GM23338 (cell line): ENCODE data around the gene ECE1. TPM values are rescaled to one million over a fixed set of nuclear protein-coding genes. Genes with fewer than 3 reads are reported as not detected.

ENCODE experiments used
- ATAC-seq: fragments of 200-7000 bp; cut with Tn5 transposase; 3 replicates; pipeline ENCODE4 v1.9.1; 2020
- DNase-seq: peaks from one replicate; pipeline ENCODE4 v3.0.0-alpha.2; 2015; ENCODE audit warnings: low spot score
- H2AFZ ChIP-seq: fragments of 200-600 bp; sonication (generic); 2 replicates; pipeline ENCODE4 v1.8.0; 2016; ENCODE audit warnings: antibody characterized with exemption, mild to moderate bottlenecking, moderate library complexity
- H3F3A ChIP-seq: fragments of 200-600 bp; sonication (generic); replicated peaks from 2 replicates; pipeline ENCODE4 v1.8.0; 2017; ENCODE audit warnings: antibody characterized with exemption, mixed run types, low read depth
- H3K27ac ChIP-seq: fragments of 200-600 bp; sonication (generic); 2 replicates; pipeline ENCODE4 v1.6.1; 2016; ENCODE audit warnings: low read depth
- H3K27me3 ChIP-seq: fragments of 200-600 bp; sonication (generic); 2 replicates; pipeline ENCODE4 v1.8.0; 2016; ENCODE audit warnings: mild to moderate bottlenecking, mixed run types, moderate library complexity; ENCODE audit not compliant: insufficient read depth
- H3K36me3 ChIP-seq: fragments of 200-600 bp; sonication (generic); 2 replicates; pipeline ENCODE4 v1.8.0; 2016; ENCODE audit warnings: mild to moderate bottlenecking; ENCODE audit not compliant: insufficient read depth
- H3K4me1 ChIP-seq: fragments of 200-600 bp; sonication (generic); 2 replicates; pipeline ENCODE4 v1.8.0; 2016; ENCODE audit warnings: mild to moderate bottlenecking, moderate library complexity; ENCODE audit not compliant: insufficient read depth
- H3K4me2 ChIP-seq: fragments of 200-600 bp; sonication (generic); 2 replicates; pipeline ENCODE4 v1.7.1; 2017; ENCODE audit warnings: mixed run types
- H3K4me3 ChIP-seq: fragments of 200-600 bp; sonication (generic); 2 replicates; pipeline ENCODE4 v1.6.1; 2016; ENCODE audit warnings: mixed run types
- H3K79me2 ChIP-seq: fragments of 200-600 bp; sonication (generic); replicated peaks from 2 replicates; pipeline ENCODE4 v1.8.0; 2017; ENCODE audit warnings: mild to moderate bottlenecking; ENCODE audit not compliant: insufficient read depth
- H3K9me2 ChIP-seq: fragments of 200-600 bp; sonication (generic); 2 replicates; pipeline ENCODE4 v1.8.0; 2017; ENCODE audit not compliant: insufficient read depth
- H4K20me1 ChIP-seq: fragments of 200-600 bp; sonication (generic); replicated peaks from 2 replicates; pipeline ENCODE4 v1.8.0; 2017; ENCODE audit warnings: mild to moderate bottlenecking; ENCODE audit not compliant: insufficient read depth
- H3K27ac Mint-ChIP-seq: 2 replicates; pipeline ENCODE4 v1.8.0; 2020; ENCODE audit warnings: inconsistent platforms, mild to moderate bottlenecking, moderate library complexity, mixed read lengths
- H3K27me3 Mint-ChIP-seq: 3 replicates; pipeline ENCODE4 v1.8.0; 2022; ENCODE audit warnings: low read depth, mild to moderate bottlenecking, moderate library complexity, mixed read lengths, inconsistent platforms; ENCODE audit not compliant: insufficient read depth, poor library complexity
- H3K36me3 Mint-ChIP-seq: 3 replicates; pipeline ENCODE4 v1.8.0; 2021; ENCODE audit warnings: low read depth, mild to moderate bottlenecking, inconsistent platforms, moderate library complexity, mixed read lengths
- H3K4me1 Mint-ChIP-seq: 3 replicates; pipeline ENCODE4 v1.8.0; 2020; ENCODE audit warnings: mild to moderate bottlenecking, inconsistent platforms, mixed read lengths
- H3K4me3 Mint-ChIP-seq: 3 replicates; pipeline ENCODE4 v1.8.0; 2021; ENCODE audit warnings: moderate library complexity, mild to moderate bottlenecking, inconsistent platforms, mixed read lengths
- H3K9me3 Mint-ChIP-seq: 3 replicates; pipeline ENCODE4 v1.8.0; 2020; ENCODE audit warnings: moderate library complexity, mild to moderate bottlenecking, inconsistent platforms, mixed read lengths
- EZH2phosphoT487 ChIP-seq: fragments of 200-600 bp; sonication (generic); IDR thresholded peaks from one replicate; pipeline ENCODE4 v1.8.1; 2018; ENCODE audit warnings: antibody characterized with exemption; ENCODE audit not compliant: unreplicated experiment
- JUNB ChIP-seq: IDR thresholded peaks from one replicate; pipeline ENCODE4 v1.6.1; 2016; ENCODE audit warnings: antibody characterized with exemption; ENCODE audit not compliant: unreplicated experiment
- NANOG ChIP-seq: IDR thresholded peaks from 2 replicates; pipeline ENCODE4 v1.6.1; 2016; ENCODE audit warnings: antibody characterized with exemption, borderline replicate concordance
- STAT1 ChIP-seq: IDR thresholded peaks from one replicate; pipeline ENCODE4 v1.6.1; 2016; ENCODE audit warnings: antibody characterized with exemption; ENCODE audit not compliant: unreplicated experiment
- ZNF331 ChIP-seq: fragments of 250-450 bp; sonication (Bioruptor Pico); IDR thresholded peaks from 2 replicates; pipeline ENCODE4 v1.5.0; 2020; ENCODE audit warnings: low read depth, mild to moderate bottlenecking, moderate library complexity
- polyA plus RNA-seq: library from polyadenylated mRNA; unstranded; fragments of >200 nt; fragmentation: Nextera tagmentation; extraction: Ambion mirVana; gene quantifications from 2 replicates; pipeline ENCODE4 v1.2.1, GENCODE V29; 2016
- total RNA-seq: library from RNA; depleted of rRNA; stranded (reverse); fragments of >200 nt; shearing (Covaris generic); gene quantifications from 2 replicates; pipeline ENCODE4 v1.2.3, GENCODE V29; 2014
- TF ChIP-seq, protein P1 (sequence below), 2 experiments: fragments of 200-600 bp in 1 of 2; sonication (generic) in 1 of 2; conservative IDR thresholded peaks; 2 replicates each; pipeline versions ENCODE4 v1.5.1 to v1.6.1; 2016 to 2017; ENCODE audit warnings: antibody characterized with exemption in 2 of 2, low read depth in 2 of 2, mild to moderate bottlenecking in 2 of 2, moderate library complexity in 1 of 2
- TF ChIP-seq, protein P2 (sequence below): IDR thresholded peaks from one replicate; pipeline ENCODE4 v1.6.1; 2018; ENCODE audit warnings: antibody characterized with exemption; ENCODE audit not compliant: unreplicated experiment
- TF ChIP-seq, protein P3 (sequence below): fragments of 250-450 bp; sonication (Bioruptor Pico); IDR thresholded peaks from 2 replicates; pipeline ENCODE4 v1.5.0; 2020; ENCODE audit warnings: mild to moderate bottlenecking, moderate library complexity

Gene ECE1
- total and polyA plus RNA-seq, 2 experiments from 2014 or later = 11.0 to 45.0 TPM

DNA sequence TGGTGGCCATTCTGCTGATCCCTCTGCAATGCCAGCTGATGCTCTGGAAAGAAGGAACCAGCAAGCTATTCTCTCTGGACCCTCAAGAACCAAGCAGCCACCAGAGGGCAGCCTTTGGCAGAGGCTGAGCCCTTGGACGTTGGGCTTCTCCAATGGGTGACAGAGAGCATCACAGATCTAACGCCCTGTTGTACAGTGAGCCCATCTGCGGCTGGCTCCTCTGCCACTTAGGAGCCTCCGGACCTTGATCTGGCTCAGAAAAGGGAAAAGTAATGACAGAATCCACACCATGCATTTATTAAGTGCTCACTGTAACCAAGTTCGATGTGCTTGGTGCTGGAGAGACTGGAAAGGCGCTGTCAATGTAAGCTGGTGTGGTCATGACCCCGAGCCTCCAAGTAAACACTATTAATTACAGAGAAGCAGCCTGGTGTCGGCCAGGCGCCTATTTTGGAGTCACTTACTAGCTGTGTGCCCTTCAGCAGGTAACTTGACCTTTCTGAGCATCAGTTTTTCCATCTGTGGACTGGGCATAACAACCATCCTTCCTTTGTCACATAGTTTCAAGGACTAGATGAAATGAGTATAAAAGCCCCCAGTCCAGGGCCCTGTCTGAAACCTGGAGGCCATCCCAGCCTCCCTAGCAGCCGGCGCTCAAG lies 34.9 kb downstream of the ECE1 start:
- H3F3A ChIP-seq = 0 out of 2 replicates have a peak, but pooled peaks cover 5% of the 10 kb centered on the region
- ATAC-seq (peak; percentile 99), DNase-seq (peak; percentile 97)
- no peak overlapping the region for H3K27ac ChIP-seq
- H3K4me3 ChIP-seq = no peak overlapping the region
- no peaks in the 10 kb centered on the region for H3K36me3 ChIP-seq
- Mint-ChIP-seq H3K27me3 (peaks cover 3% of the 10 kb centered on the region), H3K4me1 (no peaks in the 10 kb centered on the region), H3K4me3 (no peak overlapping the region), H3K36me3 (peaks cover 10% of the 10 kb centered on the region), H3K9me3 (no peaks in the 10 kb centered on the region), H3K27ac (no peak overlapping the region)
- H3K4me2 ChIP-seq = no peak overlapping the region
- no peak overlapping the region for H2AFZ ChIP-seq
- no peaks in the 10 kb centered on the region for H3K9me2 ChIP-seq
- H4K20me1 ChIP-seq = no peaks in the 10 kb centered on the region
- H3K27me3 ChIP-seq = no peaks in the 10 kb centered on the region
- H3K4me1 ChIP-seq = no peaks in the 10 kb centered on the region
- TF ChIP-seq EZH2phosphoT487 = no peak
- TF ChIP-seq, protein P1, sequence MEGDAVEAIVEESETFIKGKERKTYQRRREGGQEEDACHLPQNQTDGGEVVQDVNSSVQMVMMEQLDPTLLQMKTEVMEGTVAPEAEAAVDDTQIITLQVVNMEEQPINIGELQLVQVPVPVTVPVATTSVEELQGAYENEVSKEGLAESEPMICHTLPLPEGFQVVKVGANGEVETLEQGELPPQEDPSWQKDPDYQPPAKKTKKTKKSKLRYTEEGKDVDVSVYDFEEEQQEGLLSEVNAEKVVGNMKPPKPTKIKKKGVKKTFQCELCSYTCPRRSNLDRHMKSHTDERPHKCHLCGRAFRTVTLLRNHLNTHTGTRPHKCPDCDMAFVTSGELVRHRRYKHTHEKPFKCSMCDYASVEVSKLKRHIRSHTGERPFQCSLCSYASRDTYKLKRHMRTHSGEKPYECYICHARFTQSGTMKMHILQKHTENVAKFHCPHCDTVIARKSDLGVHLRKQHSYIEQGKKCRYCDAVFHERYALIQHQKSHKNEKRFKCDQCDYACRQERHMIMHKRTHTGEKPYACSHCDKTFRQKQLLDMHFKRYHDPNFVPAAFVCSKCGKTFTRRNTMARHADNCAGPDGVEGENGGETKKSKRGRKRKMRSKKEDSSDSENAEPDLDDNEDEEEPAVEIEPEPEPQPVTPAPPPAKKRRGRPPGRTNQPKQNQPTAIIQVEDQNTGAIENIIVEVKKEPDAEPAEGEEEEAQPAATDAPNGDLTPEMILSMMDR (conservative IDR thresholded peaks at IDR 0.05; ENCODE audit: low read depth in 2 of 2) = peak; percentile 87 to 99
- no peaks in the 10 kb centered on the region for H3K79me2 ChIP-seq

DNA sequence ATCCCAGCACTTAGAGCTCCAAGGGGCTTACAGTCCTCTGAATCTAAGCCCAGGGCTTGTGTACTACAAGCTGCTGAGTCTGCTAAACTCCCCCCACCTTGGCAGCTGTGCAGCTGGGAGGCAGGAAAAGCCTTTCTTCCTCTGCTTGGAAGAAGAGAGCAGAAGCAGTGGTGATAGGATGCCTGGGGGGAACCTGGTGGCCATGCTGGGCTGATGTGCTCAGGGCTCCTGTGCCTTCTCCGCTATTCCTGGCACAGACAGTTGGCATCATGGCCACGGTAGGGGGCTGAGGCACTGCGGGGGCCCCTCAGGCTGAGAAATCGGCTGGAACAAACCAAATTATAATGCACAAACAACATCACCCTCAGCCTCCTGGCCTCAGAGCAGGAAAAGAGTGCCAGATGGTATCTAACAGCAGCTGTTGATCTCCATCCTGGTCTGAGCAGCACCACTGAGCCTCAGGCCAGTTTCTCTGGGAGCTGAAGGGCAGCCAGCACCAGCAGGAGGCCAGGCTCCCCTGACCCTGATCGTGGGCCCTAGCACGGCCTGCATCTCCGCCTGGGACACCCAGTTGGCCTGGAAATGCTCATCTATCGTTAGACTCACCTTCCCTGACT lies 35.8 kb downstream of the ECE1 start:
- DNase-seq (no peak), ATAC-seq (no peak)
- Mint-ChIP-seq H3K9me3 (no peaks in the 10 kb centered on the region), H3K27ac (no peak overlapping the region), H3K27me3 (peaks cover 3% of the 10 kb centered on the region), H3K36me3 (peaks cover 3% of the 10 kb centered on the region), H3K4me1 (no peaks in the 10 kb centered on the region), H3K4me3 (no peak overlapping the region)
- Histone ChIP-seq H2AFZ (no peak overlapping the region), H3K4me3 (no peak overlapping the region), H3K79me2 (no peaks in the 10 kb centered on the region), H4K20me1 (no peaks in the 10 kb centered on the region), H3K9me2 (no peaks in the 10 kb centered on the region), H3K4me2 (no peak overlapping the region), H3F3A (0 out of 2 replicates have a peak, but pooled peaks cover 5% of the 10 kb centered on the region), H3K36me3 (no peaks in the 10 kb centered on the region), H3K27me3 (no peaks in the 10 kb centered on the region), H3K27ac (no peak overlapping the region), H3K4me1 (no peaks in the 10 kb centered on the region)
- TF ChIP-seq JUNB = no peak
- no peak for TF ChIP-seq STAT1
- TF ChIP-seq NANOG = no peak
- TF ChIP-seq, protein P2, sequence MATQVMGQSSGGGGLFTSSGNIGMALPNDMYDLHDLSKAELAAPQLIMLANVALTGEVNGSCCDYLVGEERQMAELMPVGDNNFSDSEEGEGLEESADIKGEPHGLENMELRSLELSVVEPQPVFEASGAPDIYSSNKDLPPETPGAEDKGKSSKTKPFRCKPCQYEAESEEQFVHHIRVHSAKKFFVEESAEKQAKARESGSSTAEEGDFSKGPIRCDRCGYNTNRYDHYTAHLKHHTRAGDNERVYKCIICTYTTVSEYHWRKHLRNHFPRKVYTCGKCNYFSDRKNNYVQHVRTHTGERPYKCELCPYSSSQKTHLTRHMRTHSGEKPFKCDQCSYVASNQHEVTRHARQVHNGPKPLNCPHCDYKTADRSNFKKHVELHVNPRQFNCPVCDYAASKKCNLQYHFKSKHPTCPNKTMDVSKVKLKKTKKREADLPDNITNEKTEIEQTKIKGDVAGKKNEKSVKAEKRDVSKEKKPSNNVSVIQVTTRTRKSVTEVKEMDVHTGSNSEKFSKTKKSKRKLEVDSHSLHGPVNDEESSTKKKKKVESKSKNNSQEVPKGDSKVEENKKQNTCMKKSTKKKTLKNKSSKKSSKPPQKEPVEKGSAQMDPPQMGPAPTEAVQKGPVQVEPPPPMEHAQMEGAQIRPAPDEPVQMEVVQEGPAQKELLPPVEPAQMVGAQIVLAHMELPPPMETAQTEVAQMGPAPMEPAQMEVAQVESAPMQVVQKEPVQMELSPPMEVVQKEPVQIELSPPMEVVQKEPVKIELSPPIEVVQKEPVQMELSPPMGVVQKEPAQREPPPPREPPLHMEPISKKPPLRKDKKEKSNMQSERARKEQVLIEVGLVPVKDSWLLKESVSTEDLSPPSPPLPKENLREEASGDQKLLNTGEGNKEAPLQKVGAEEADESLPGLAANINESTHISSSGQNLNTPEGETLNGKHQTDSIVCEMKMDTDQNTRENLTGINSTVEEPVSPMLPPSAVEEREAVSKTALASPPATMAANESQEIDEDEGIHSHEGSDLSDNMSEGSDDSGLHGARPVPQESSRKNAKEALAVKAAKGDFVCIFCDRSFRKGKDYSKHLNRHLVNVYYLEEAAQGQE = no peak
- no peak for TF ChIP-seq ZNF331 (CRISPR knock-in tag)
- TF ChIP-seq, protein P3, sequence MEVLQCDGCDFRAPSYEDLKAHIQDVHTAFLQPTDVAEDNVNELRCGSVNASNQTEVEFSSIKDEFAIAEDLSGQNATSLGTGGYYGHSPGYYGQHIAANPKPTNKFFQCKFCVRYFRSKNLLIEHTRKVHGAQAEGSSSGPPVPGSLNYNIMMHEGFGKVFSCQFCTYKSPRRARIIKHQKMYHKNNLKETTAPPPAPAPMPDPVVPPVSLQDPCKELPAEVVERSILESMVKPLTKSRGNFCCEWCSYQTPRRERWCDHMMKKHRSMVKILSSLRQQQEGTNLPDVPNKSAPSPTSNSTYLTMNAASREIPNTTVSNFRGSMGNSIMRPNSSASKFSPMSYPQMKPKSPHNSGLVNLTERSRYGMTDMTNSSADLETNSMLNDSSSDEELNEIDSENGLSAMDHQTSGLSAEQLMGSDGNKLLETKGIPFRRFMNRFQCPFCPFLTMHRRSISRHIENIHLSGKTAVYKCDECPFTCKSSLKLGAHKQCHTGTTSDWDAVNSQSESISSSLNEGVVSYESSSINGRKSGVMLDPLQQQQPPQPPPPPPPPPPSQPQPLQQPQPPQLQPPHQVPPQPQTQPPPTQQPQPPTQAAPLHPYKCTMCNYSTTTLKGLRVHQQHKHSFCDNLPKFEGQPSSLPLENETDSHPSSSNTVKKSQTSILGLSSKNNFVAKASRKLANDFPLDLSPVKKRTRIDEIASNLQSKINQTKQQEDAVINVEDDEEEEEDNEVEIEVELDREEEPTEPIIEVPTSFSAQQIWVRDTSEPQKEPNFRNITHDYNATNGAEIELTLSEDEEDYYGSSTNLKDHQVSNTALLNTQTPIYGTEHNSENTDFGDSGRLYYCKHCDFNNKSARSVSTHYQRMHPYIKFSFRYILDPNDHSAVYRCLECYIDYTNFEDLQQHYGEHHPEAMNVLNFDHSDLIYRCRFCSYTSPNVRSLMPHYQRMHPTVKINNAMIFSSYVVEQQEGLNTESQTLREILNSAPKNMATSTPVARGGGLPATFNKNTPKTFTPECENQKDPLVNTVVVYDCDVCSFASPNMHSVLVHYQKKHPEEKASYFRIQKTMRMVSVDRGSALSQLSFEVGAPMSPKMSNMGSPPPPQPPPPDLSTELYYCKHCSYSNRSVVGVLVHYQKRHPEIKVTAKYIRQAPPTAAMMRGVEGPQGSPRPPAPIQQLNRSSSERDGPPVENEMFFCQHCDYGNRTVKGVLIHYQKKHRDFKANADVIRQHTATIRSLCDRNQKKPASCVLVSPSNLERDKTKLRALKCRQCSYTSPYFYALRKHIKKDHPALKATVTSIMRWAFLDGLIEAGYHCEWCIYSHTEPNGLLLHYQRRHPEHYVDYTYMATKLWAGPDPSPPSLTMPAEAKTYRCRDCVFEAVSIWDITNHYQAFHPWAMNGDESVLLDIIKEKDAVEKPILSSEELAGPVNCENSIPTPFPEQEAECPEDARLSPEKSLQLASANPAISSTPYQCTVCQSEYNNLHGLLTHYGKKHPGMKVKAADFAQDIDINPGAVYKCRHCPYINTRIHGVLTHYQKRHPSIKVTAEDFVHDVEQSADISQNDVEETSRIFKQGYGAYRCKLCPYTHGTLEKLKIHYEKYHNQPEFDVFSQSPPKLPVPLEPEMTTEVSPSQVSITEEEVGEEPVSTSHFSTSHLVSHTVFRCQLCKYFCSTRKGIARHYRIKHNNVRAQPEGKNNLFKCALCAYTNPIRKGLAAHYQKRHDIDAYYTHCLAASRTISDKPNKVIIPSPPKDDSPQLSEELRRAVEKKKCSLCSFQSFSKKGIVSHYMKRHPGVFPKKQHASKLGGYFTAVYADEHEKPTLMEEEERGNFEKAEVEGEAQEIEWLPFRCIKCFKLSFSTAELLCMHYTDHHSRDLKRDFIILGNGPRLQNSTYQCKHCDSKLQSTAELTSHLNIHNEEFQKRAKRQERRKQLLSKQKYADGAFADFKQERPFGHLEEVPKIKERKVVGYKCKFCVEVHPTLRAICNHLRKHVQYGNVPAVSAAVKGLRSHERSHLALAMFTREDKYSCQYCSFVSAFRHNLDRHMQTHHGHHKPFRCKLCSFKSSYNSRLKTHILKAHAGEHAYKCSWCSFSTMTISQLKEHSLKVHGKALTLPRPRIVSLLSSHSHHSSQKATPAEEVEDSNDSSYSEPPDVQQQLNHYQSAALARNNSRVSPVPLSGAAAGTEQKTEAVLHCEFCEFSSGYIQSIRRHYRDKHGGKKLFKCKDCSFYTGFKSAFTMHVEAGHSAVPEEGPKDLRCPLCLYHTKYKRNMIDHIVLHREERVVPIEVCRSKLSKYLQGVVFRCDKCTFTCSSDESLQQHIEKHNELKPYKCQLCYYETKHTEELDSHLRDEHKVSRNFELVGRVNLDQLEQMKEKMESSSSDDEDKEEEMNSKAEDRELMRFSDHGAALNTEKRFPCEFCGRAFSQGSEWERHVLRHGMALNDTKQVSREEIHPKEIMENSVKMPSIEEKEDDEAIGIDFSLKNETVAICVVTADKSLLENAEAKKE (CRISPR knock-in tag) = no peak
- no peak for TF ChIP-seq EZH2phosphoT487
